Measurements from ENCODE around the gene PLOD1.
"Not testable (repeated sequence)": the region's sequence is repeated elsewhere in the genome, so short reads cannot be mapped to it uniquely, and the experiment has no call there.

Gene PLOD1

GRCh38 chr1:11912482-11913216, 21.9 kb upstream of the PLOD1 start:
- DNase-seq, result not testable (repeated sequence)

GRCh38 chr1:11913291-11913690, 21.2 kb upstream of the PLOD1 start:
- DNase-seq, result no peak

- DNase-seq, result no peak
Measured at GRCh38 chr1:11914024-11914423, 20.5 kb upstream of the PLOD1 start.

GRCh38 chr1:11918799-11919519, 15.6 kb upstream of the PLOD1 start:
- no peak for DNase-seq

GRCh38 chr1:11919621-11920020, 14.9 kb upstream of the PLOD1 start:
- no peak for DNase-seq

- DNase-seq, result no peak
Measured at GRCh38 chr1:11920239-11920903, 14.1 kb upstream of the PLOD1 start.

GRCh38 chr1:11921022-11921421, 13.5 kb upstream of the PLOD1 start:
- DNase-seq, result no peak

- no peak for DNase-seq
Measured at GRCh38 chr1:11923069-11923826, 11.3 kb upstream of the PLOD1 start.

- DNase-seq, result no peak
Measured at GRCh38 chr1:11923827-11924113, 10.7 kb upstream of the PLOD1 start.

GRCh38 chr1:11924334-11925195, 10.0 kb upstream of the PLOD1 start:
- no peak for DNase-seq

GRCh38 chr1:11925196-11925937, 9.2 kb upstream of the PLOD1 start:
- not testable (repeated sequence) for DNase-seq

GRCh38 chr1:11925938-11926292, 8.6 kb upstream of the PLOD1 start:
- DNase-seq, result no peak

- DNase-seq, result no peak
Measured at GRCh38 chr1:11927866-11928592, 6.5 kb upstream of the PLOD1 start.

GRCh38 chr1:11929849-11930248, 4.7 kb upstream of the PLOD1 start:
- DNase-seq, result peak in 1 of 2 experiments; percentile 9

- no peak for DNase-seq
Measured at GRCh38 chr1:11930571-11931445, 3.7 kb upstream of the PLOD1 start.

GRCh38 chr1:11931845-11932244, 2.7 kb upstream of the PLOD1 start:
- DNase-seq, result no peak

GRCh38 chr1:11935057-11935412, 518 bp downstream of the PLOD1 start:
- DNase-seq, result no peak

- DNase-seq, result not testable (repeated sequence)
Measured at GRCh38 chr1:11935733-11936132, 1.2 kb downstream of the PLOD1 start.

- DNase-seq, result no peak
Measured at GRCh38 chr1:11938722-11939526, 4.4 kb downstream of the PLOD1 start.

Data from NCI-H2081 (cell line).